Measurements from ENCODE around the gene LRRC23. TPM values are rescaled to one million over a fixed set of nuclear protein-coding genes. Genes with fewer than 3 reads are reported as not detected.
"Not testable (repeated sequence)": the region's sequence is repeated elsewhere in the genome, so short reads cannot be mapped to it uniquely, and the experiment has no call there.

Gene LRRC23
- total and polyA plus RNA-seq, 2 of the 4 experiments (the other 2 are of a cell fraction): 11.1 to 11.4 TPM

DNA sequence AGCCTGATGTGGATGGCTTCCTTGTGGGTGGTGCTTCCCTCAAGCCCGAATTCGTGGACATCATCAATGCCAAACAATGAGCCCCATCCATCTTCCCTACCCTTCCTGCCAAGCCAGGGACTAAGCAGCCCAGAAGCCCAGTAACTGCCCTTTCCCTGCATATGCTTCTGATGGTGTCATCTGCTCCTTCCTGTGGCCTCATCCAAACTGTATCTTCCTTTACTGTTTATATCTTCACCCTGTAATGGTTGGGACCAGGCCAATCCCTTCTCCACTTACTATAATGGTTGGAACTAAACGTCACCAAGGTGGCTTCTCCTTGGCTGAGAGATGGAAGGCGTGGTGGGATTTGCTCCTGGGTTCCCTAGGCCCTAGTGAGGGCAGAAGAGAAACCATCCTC is 34.3 kb upstream of the LRRC23 start:
- H3K27me3 ChIP-seq (ENCODE audit: control insufficient read depth, insufficient read depth, low read length); H3K18ac ChIP-seq (ENCODE audit: low read depth, low read length); H2BK15ac ChIP-seq (ENCODE audit: low read depth, low read length); dilution Hi-C loops (cut with HindIII; ENCODE audit: low sequenced_read_pairs, unreplicated experiment); H2AFZ ChIP-seq (replicated peaks; ENCODE audit: low read length, poor library complexity); H3K56ac ChIP-seq (ENCODE audit: extremely low read depth, insufficient read depth, low read length); POLR2A ChIA-PET (ENCODE audit: unreplicated experiment); H2BK120ac ChIP-seq (ENCODE audit: low read depth, low read length); H3K9me3 ChIP-seq (ENCODE audit: control insufficient read depth, insufficient read depth, low read length); H3K4me2 ChIP-seq (ENCODE audit: low read depth, low read length); H2BK20ac ChIP-seq (ENCODE audit: low read depth, low read length); ATAC-seq (ENCODE audit: low read depth); H2AK9ac ChIP-seq (replicated peaks; ENCODE audit: low read depth, low read length, poor library complexity); H3K9ac ChIP-seq (ENCODE audit: low read depth, low read length); in situ Hi-C loops (cut with MboI; ENCODE audit: low sequenced_read_pairs); H3K4me3 ChIP-seq (ENCODE audit: insufficient read depth, low read depth, low read length); H4K8ac ChIP-seq (ENCODE audit: low read depth in 2 of 2, low read length in 2 of 2); H4K91ac ChIP-seq (ENCODE audit: insufficient read depth, low read depth, low read length); H4K5ac ChIP-seq (ENCODE audit: low read depth, low read length); H3K9me1 ChIP-seq (ENCODE audit: insufficient read depth, low read length): not testable (repeated sequence)
- no CpG with 5 or more reads among the region's 4 CpGs for WGBS, 2 experiments (ENCODE audit: extremely low coverage in 2 of 2, insufficient read length in 1 of 2)
- H3K23ac ChIP-seq (ENCODE audit: low read depth, low read length): peak overlapping the region; percentile 28; the same call in 1 of the 2 replicates
- peak overlapping the region; percentile 41 for H3K4ac ChIP-seq (ENCODE audit: low read depth, low read length)
- peaks cover 19% of the 10 kb centered on the region for H3K4me1 ChIP-seq (ENCODE audit: control insufficient read depth, insufficient read depth, low read length)
- CTCF ChIA-PET: interaction anchor here (0.6 to 2.0 kb wide), 2 partner anchors 21 to 79 kb away, joined by 4 to 8 read pairs; no protein-coding TSS in a partner anchor
- DNase-seq: peak; percentile 71
- H3K14ac ChIP-seq (replicated peaks; ENCODE audit: low read depth, low read length): 0 out of 2 replicates have a peak overlapping the region, but pooled peaks have one; percentile 11
- intact Hi-C loops (cut with micrococcal nuclease): loop anchor here (1.0 to 5.0 kb wide), 2 partner anchors 95 to 242 kb away; no protein-coding TSS in a partner anchor
- peak overlapping the region; percentile 23 for H2BK5ac ChIP-seq (ENCODE audit: low read depth, low read length, poor library complexity, severe bottlenecking)
- peaks cover 51% of the 10 kb centered on the region for H4K20me1 ChIP-seq (ENCODE audit: insufficient read depth, low read length)
- H3K36me3 ChIP-seq (ENCODE audit: control insufficient read depth, insufficient read depth, low read length): peaks cover 33% of the 10 kb centered on the region
- 0 out of 2 replicates have a peak overlapping the region, but pooled peaks have one; percentile 8 for H2AK5ac ChIP-seq (ENCODE audit: low read depth, low read length)
- H3K27ac ChIP-seq (ENCODE audit: insufficient read depth, low read length): peak overlapping the region; percentile 44
- BruUV-seq (replicated peaks): TSS peak; percentile 92
- H3K79me1 ChIP-seq (ENCODE audit: low read depth in 1 of 2, low read length in 2 of 2): peaks cover 32 to 69% of the 10 kb centered on the region in 2 experiments
